Fibroblast of lung (primary cell): ENCODE data around the gene ENOX1.

ENCODE experiments used
- EZH2 ChIP-seq: IDR thresholded peaks from 2 replicates; pipeline ENCODE4 v1.5.1; 2012; ENCODE audit warnings: low read length, control low read depth, mild to moderate bottlenecking; ENCODE audit errors: missing control alignments
- TF ChIP-seq, protein P1 (sequence below), 2 donors: IDR thresholded peaks in 1 of 2; conservative IDR thresholded peaks in 1 of 2; 1 replicate in 1 of 2; 2 replicates in 1 of 2; pipeline ENCODE4 v1.5.1; 2011 to 2012; ENCODE audit warnings: low read length in 2 of 2, control low read depth in 1 of 2, inconsistent platforms in 1 of 2, low read depth in 1 of 2, mild to moderate bottlenecking in 1 of 2

DNA sequence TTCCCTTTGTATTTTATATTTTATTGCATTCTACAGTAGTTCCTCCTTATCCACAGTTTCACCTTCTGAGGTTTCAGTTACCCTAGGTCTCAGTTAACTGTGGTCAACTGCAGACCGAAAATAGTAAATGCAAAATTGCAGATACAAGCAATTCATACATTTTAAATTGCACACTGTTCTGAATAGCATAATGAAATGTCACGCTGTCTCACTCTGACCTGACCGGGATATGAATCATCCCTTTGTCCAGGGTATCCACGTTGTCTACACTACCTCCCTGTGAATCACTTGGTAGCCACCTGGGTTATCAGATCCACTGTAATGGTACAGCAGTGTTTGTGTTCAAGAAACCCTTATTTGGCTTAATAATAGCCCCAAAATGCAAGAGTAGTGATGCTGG lies 438.4 kb downstream of the ENOX1 start:
- TF ChIP-seq, protein P1, sequence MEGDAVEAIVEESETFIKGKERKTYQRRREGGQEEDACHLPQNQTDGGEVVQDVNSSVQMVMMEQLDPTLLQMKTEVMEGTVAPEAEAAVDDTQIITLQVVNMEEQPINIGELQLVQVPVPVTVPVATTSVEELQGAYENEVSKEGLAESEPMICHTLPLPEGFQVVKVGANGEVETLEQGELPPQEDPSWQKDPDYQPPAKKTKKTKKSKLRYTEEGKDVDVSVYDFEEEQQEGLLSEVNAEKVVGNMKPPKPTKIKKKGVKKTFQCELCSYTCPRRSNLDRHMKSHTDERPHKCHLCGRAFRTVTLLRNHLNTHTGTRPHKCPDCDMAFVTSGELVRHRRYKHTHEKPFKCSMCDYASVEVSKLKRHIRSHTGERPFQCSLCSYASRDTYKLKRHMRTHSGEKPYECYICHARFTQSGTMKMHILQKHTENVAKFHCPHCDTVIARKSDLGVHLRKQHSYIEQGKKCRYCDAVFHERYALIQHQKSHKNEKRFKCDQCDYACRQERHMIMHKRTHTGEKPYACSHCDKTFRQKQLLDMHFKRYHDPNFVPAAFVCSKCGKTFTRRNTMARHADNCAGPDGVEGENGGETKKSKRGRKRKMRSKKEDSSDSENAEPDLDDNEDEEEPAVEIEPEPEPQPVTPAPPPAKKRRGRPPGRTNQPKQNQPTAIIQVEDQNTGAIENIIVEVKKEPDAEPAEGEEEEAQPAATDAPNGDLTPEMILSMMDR (conservative IDR thresholded peaks at IDR 0.05 in 1 of 2, IDR thresholded peaks at IDR 0.05 in 1 of 2; ENCODE audit: low read depth in 1 of 2, low read length in 2 of 2), result no peak
- no peak for TF ChIP-seq EZH2
